ENCODE results near the gene IL11. TPM values are rescaled to one million over a fixed set of nuclear protein-coding genes. Genes with fewer than 3 reads are reported as not detected.

IL11 gene
- total RNA-seq (2021; fragmentation: NEBNext Ultra II Directional; extraction: Animal tissue kit (Norgen Biotek cat#: 25700)) (1.6 and 2.8 TPM in 2 replicates), polyA plus RNA-seq (2011; rRNA removed) (1.7 and 2.7 TPM in 2 replicates), polyA minus RNA-seq (2011; rRNA and poly(A)+ RNA removed) (0.27 and 0.41 TPM in 2 replicates)
- polyA plus RNA-seq (2011; cell fraction: cytosol; rRNA removed), result 2.3 TPM
- 6.8 TPM for polyA plus RNA-seq (2011; cell fraction: nucleus; rRNA removed)
- 1.0 to 2.3 TPM (median 1.2 TPM) in 4 replicates for polyA plus RNA-seq (2012, experiment 1 of 2)
- 1.2 TPM for polyA plus RNA-seq (2012, experiment 2 of 2)
- polyA plus RNA-seq (2013, experiment 1 of 2), result 1.2 TPM
- 1.0 TPM for polyA plus RNA-seq (2013, experiment 2 of 2)
- polyA minus RNA-seq (2011; cell fraction: cytosol; rRNA and poly(A)+ RNA removed), result 1.5 TPM
- polyA minus RNA-seq (2011; cell fraction: nucleus; rRNA and poly(A)+ RNA removed), result 2.2 TPM
- long read RNA-seq, experiment 1, result 0 reads
- long read RNA-seq, experiment 2, result 0 reads

DNA sequence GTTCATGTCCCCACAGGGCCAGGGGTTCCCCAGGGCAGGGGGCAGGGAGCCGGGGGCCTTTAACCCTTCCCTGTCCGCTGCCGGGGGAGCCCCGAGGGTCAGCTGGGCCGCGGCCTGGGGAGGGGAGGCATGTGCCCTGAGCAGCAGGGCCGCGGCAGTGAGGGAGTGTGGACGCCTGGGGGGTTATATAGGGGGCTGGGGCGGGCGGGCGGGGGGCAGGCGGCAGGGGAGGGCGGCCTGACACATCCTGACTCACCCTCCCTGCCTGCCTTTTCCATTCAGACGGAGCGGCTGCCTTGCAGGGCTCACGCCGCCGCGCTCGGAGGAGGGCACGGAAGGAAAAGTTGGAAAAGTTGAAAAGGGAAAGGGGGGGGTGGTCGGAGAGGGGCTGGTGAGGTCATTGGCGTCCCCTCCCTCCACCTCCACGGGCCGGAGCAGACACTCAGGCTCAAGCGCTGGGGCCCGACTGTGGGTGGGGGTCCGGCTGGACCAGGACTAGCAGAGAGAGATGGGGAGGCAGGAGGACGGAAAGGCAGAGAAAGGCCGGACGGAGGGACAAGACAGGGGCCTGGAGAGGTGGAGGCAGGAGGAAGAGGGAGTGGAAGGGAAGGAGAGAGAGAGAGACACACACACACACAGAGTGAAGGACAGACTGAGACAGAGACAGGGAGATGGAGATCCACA, at the start of gene IL11:
TSS of gene IL11 (minus strand) at position 159 of the 684 bp plus-strand sequence. CDS start at position 6, 153 bp downstream.
- no peaks in the 10 kb centered on the region for H3K79me2 ChIP-seq (ENCODE audit: control insufficient read depth in 1 of 2, insufficient read depth in 2 of 2, low read length in 2 of 2)
- POLR2A ChIA-PET (ENCODE audit: partially characterized antibody), result interaction anchor here (0.8 to 7.1 kb wide), 8 partner anchors 13 to 109 kb away, joined by 3 to 58 read pairs (median 14); partner anchors contain the start of genes RPL28, TMEM238 and UBE2S

More for the DNA sequence above, at the start of gene IL11:
- Histone ChIP-seq H3K27me3 (replicated peaks in 1 of 4; ENCODE audit: control insufficient read depth in 3 of 4, extremely low read depth in 1 of 4, insufficient read depth in 3 of 4, low read length in 3 of 4) (peaks cover 16 to 54% (median 44%) of the 10 kb centered on the region in 4 experiments), H4K20me1 (replicated peaks in 1 of 2; ENCODE audit: control insufficient read depth in 1 of 2, insufficient read depth in 2 of 2, low read length in 2 of 2) (no peaks in the 10 kb centered on the region), H3K4me1 (replicated peaks in 1 of 4; ENCODE audit: control insufficient read depth in 3 of 4, insufficient read depth in 4 of 4, low read length in 3 of 4) (peaks cover under 1 to 35% (median 28%) of the 10 kb centered on the region in 4 experiments), H2AFZ (ENCODE audit: low read length) (no peak within 1 kb of the TSS; the same call in 1 of the 2 replicates), H2BK12ac (ENCODE audit: low read depth, low read length) (peak within 1 kb of the TSS; percentile 90; the same call in 1 of the 2 replicates), H3K27ac (ENCODE audit: low read depth, low read length) (no peak within 1 kb of the TSS), H2BK5ac (ENCODE audit: low read depth, low read length) (no peak within 1 kb of the TSS; the same call in 1 of the 2 replicates), H3K4me3 (ENCODE audit: extremely low read depth in 1 of 4, insufficient read depth in 2 of 4, low read depth in 3 of 4, low read length in 4 of 4) (peak within 1 kb of the TSS; percentile 24 to 71 (median 47)), H3K56ac (replicated peaks; ENCODE audit: insufficient read length, low read depth, low read length) (no peak within 1 kb of the TSS), H2AK5ac (ENCODE audit: low read depth, low read length) (no peak within 1 kb of the TSS; the same call in 1 of the 2 replicates), H2BK120ac (replicated peaks; ENCODE audit: low read depth, low read length) (no peak within 1 kb of the TSS), H3K23ac (ENCODE audit: insufficient read length) (no peak within 1 kb of the TSS), H2BK20ac (ENCODE audit: low read length) (no peak within 1 kb of the TSS), H3K79me1 (ENCODE audit: low read depth, low read length) (no peaks in the 10 kb centered on the region), H3K23me2 (ENCODE audit: low read depth, low read length) (peaks cover 12% of the 10 kb centered on the region; the same call in 1 of the 2 replicates), H4K91ac (replicated peaks; ENCODE audit: insufficient read length, low read length) (peak within 1 kb of the TSS; percentile 15), H2BK15ac (ENCODE audit: low read length) (0 out of 2 replicates have a peak within 1 kb of the TSS, but pooled peaks have one; percentile 46), H3K4ac (replicated peaks; ENCODE audit: insufficient read length, low read depth, low read length) (no peak within 1 kb of the TSS), H4K8ac (ENCODE audit: extremely low read depth, insufficient read depth, low read length) (peak within 1 kb of the TSS; percentile 62), H3K36me3 (ENCODE audit: control insufficient read depth in 2 of 4, insufficient read depth in 4 of 4, low read length in 3 of 4) (no peaks in the 10 kb centered on the region), H3K9me3 (ENCODE audit: insufficient read depth in 2 of 2, low read depth in 1 of 2, low read length in 1 of 2) (no peaks in the 10 kb centered on the region), H3K4me2 (ENCODE audit: insufficient read depth in 1 of 2, low read depth in 2 of 2, low read length in 2 of 2) (peak within 1 kb of the TSS; percentile 58 to 81), H4K5ac (ENCODE audit: insufficient read length, low read depth, low read length) (no peak within 1 kb of the TSS), H3K18ac (ENCODE audit: extremely low read depth, low read length) (peak within 1 kb of the TSS; percentile 78), H3K9ac (replicated peaks in 1 of 4; ENCODE audit: extremely low read depth in 1 of 4, low read depth in 3 of 4, low read length in 3 of 4) (no peak within 1 kb of the TSS), H3K14ac (ENCODE audit: insufficient read length) (no peak within 1 kb of the TSS)
- FAIRE-seq (no peak), DNase-seq (ENCODE audit: low read depth in 1 of 2, low spot score in 2 of 2) (no peak)
- CTCF ChIA-PET (ENCODE audit: partially characterized antibody), result interaction anchor here (1.0 to 1.5 kb wide), 4 partner anchors 18 to 73 kb away, joined by 3 to 5 read pairs (median 4); no protein-coding TSS in a partner anchor
- 24% methylated on average over 9 of the region's 32 CpGs; no CpG with 5 or more reads in 1 of the 2 experiments for WGBS, 2 experiments (ENCODE audit: extremely low coverage in 1 of 2, insufficient coverage in 1 of 2, insufficient read length in 1 of 2, insufficient replicate concordance in 2 of 2, low coverage in 1 of 2, low lambda C conversion rate in 2 of 2, missing lambda C conversion rate in 1 of 2)
- TF ChIP-seq HDAC6 (IDR thresholded peaks at IDR 0.05; ENCODE audit: low read depth, low read length) (no peak), EZH2 (IDR thresholded peaks at IDR 0.05; ENCODE audit: low read depth, low read length, severe bottlenecking) (peak; percentile 25), BACH1 (IDR thresholded peaks at IDR 0.05; ENCODE audit: low read length) (no peak), SUZ12 (IDR thresholded peaks at IDR 0.05; ENCODE audit: low read length) (peak; percentile 36; the same call in 1 of the 2 replicates), CTBP2 (IDR thresholded peaks at IDR 0.05; ENCODE audit: borderline replicate concordance, insufficient read depth, insufficient read length, low read length) (peak; percentile 10)
